CD4-positive, alpha-beta T cell treated with Interleukin-2 at 100 ng/mL for 4 hours (primary cell): ENCODE results near the gene GFPT2.
A peak's percentile ranks its signal among the peaks of the same experiment; 100 is the strongest.

ENCODE experiments used
- DNase-seq: peaks from one replicate; pipeline ENCODE4 v3.0.0-alpha.2; 2020; ENCODE audit warnings: low spot score

The GFPT2 gene

GRCh38 chr5:180378438-180379344 lies 25.6 kb upstream of the GFPT2 start:
- no peak for DNase-seq

- no peak for DNase-seq
These were observed 24.5 kb upstream of the GFPT2 start for GRCh38 chr5:180377556-180378197.

GRCh38 chr5:180376511-180376910 lies 23.4 kb upstream of the GFPT2 start:
- DNase-seq = no peak

GRCh38 chr5:180375955-180376354 lies 22.8 kb upstream of the GFPT2 start:
- DNase-seq = no peak

GRCh38 chr5:180375291-180375690 lies 22.2 kb upstream of the GFPT2 start:
- no peak for DNase-seq

- no peak for DNase-seq
These were observed 20.7 kb upstream of the GFPT2 start for GRCh38 chr5:180373870-180374269.

GRCh38 chr5:180373454-180373853 lies 20.3 kb upstream of the GFPT2 start:
- DNase-seq = no peak

GRCh38 chr5:180371949-180372348 lies 18.8 kb upstream of the GFPT2 start:
- no peak for DNase-seq

GRCh38 chr5:180370861-180371641 lies 17.9 kb upstream of the GFPT2 start:
- no peak for DNase-seq

GRCh38 chr5:180367991-180368390 lies 14.9 kb upstream of the GFPT2 start:
- no peak for DNase-seq

- peak; percentile 36 for DNase-seq
These were observed 14.2 kb upstream of the GFPT2 start for GRCh38 chr5:180367300-180367699.

- DNase-seq = no peak
These were observed 13.2 kb upstream of the GFPT2 start for GRCh38 chr5:180366326-180366725.

- DNase-seq = no peak
These were observed 12.7 kb upstream of the GFPT2 start for GRCh38 chr5:180365829-180366228.

- no peak for DNase-seq
These were observed 11.2 kb upstream of the GFPT2 start for GRCh38 chr5:180364306-180364856.

GRCh38 chr5:180360078-180360957 lies 7.2 kb upstream of the GFPT2 start:
- DNase-seq = no peak

- DNase-seq = no peak
These were observed 5.6 kb upstream of the GFPT2 start for GRCh38 chr5:180358694-180359093.

- DNase-seq = no peak
These were observed 5.0 kb upstream of the GFPT2 start for GRCh38 chr5:180358179-180358578.

- no peak for DNase-seq
These were observed 1.8 kb upstream of the GFPT2 start for GRCh38 chr5:180354966-180355365.

GRCh38 chr5:180353980-180354452 lies 880 bp upstream of the GFPT2 start:
- DNase-seq = no peak

- no peak for DNase-seq
These were observed 754 bp downstream of the GFPT2 start for GRCh38 chr5:180352116-180353047.
